ENCODE measurements around the gene GRIK4. TPM values are rescaled to one million over a fixed set of nuclear protein-coding genes. Genes with fewer than 3 reads are reported as not detected.

The GRIK4 gene
- total RNA-seq, 2 experiments from 2014 or later = not detected

DNA sequence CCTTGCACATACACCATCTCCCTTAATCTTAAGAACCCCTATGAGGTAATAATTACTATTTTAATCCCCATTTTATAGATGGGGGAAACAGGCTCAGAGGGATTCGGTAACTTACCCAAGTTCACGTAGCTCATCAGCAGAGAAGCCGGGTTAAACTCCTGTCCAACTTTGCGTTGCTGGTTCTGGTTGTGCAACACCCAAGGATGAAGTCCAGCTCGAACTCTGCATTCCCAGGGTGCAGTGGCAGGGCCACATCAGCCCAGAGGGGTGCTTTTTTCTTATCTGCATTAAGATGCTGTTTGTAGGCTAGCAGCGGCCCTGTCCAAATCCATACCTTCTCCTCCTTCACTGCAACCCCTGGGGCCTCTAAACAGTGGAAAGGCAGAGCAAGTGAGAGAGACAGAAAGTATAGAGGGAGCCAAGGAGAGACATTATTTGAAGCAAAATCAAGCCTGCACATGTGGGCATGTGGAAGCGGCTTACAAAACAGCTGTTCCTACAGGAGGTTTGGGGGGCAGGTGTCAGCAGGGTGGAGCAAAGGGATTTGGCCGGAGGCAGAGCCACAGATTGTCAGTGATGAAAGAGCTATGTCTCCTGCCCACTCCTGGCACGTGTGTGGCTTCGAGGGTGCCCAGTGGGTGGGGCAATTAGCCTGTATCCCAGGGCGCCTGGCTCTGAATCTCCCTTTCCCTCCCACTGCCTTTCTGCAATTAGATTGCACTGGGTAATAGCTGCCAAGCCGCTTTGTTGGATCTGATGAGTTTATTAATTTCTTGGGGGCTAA lies 382.8 kb downstream of the GRIK4 start:
- intact Hi-C loops (cut with micrococcal nuclease) = no loop called here
- ChIA-PET POLR2A (no interaction called here), CTCF (no interaction called here)
- no peak for DNase-seq
- H3K36me3 Mint-ChIP-seq = no peaks in the 10 kb centered on the region
- H3K27me3 Mint-ChIP-seq = no peaks in the 10 kb centered on the region
- no peaks in the 10 kb centered on the region for H3K4me1 Mint-ChIP-seq (ENCODE audit: low read depth)
- H3K4me3 Mint-ChIP-seq = no peak overlapping the region
- H3K27ac Mint-ChIP-seq = no peak overlapping the region
- H3K9me3 Mint-ChIP-seq = no peaks in the 10 kb centered on the region

DNA sequence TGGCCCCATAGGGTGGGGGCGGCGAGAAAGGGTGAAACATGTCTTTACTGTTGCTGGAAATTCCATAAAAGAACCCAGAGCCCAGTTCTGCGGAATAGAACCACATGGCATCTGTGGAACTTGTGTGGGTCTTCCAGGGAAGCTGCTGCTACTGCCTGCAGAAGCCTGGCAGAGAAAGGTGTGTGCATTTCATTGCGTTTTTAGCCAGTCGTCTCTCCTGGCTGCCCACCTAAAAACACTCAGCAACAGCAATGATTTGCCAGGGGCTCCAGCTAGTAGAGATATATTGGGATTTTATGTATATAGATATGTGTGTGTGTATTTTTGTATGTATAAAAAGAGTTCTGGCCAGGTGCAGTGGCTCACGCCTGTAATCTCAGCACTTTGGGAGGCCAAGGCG lies 385.1 kb downstream of the GRIK4 start:
- H3K27ac Mint-ChIP-seq = no peak overlapping the region

DNA sequence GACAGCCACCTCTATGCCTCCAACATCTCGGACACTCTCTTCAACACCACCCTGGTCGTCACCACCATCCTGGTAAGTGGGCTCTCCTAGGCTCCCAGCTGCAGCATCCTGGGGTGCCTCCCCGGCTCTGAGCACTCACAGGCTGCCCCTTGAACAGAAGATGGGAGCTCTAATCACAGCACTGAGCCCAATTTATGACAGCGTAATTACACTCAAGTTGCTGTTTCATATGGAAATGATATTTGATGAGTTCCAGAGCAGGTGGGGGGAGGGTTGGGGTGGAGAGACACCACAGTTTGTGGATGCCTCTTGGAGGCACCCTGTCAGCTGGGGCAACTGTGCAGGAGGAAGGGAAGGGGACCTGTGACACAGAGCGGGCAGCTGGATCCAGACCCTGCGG lies 387.0 kb downstream of the GRIK4 start:
- H3K27ac Mint-ChIP-seq = no peak overlapping the region
- H3K27me3 Mint-ChIP-seq = no peaks in the 10 kb centered on the region
- intact Hi-C loops (cut with micrococcal nuclease) = no loop called here
- H3K4me3 Mint-ChIP-seq = no peak overlapping the region
- H3K4me1 Mint-ChIP-seq (ENCODE audit: low read depth) = no peaks in the 10 kb centered on the region
- DNase-seq = no peak
- H3K9me3 Mint-ChIP-seq = no peaks in the 10 kb centered on the region
- CTCF ChIA-PET = no interaction called here
- POLR2A ChIA-PET = no interaction called here
- no peaks in the 10 kb centered on the region for H3K36me3 Mint-ChIP-seq

More for the DNA sequence above, 385.1 kb downstream of the GRIK4 start:
- H3K9me3 Mint-ChIP-seq = no peaks in the 10 kb centered on the region
- no peak for DNase-seq
- ChIA-PET CTCF (no interaction called here), POLR2A (no interaction called here)
- no peaks in the 10 kb centered on the region for H3K4me1 Mint-ChIP-seq (ENCODE audit: low read depth)
- no peaks in the 10 kb centered on the region for H3K27me3 Mint-ChIP-seq
- H3K4me3 Mint-ChIP-seq = no peak overlapping the region
- no peaks in the 10 kb centered on the region for H3K36me3 Mint-ChIP-seq
- intact Hi-C loops (cut with micrococcal nuclease) = no loop called here

DNA sequence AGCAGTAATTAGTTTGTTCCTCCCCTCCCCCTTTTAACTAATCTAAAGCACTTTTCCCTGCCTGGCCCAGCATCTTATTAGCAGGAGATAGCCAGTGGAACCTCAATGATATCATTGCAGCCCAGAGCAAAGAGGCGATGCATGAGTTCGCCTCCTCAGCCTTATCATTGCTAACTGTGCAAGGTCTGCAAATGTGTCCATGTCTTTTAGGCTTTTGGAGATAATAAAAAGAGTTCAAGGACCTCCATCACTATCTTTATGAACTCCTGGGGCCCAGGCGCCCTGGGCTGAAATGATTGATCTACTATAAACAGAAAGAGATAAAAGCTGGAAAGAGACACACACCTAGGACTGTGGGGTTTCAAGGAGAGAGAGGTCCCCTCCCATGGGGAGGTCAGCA lies 388.2 kb downstream of the GRIK4 start:
- Mint-ChIP-seq H3K27ac (no peak overlapping the region), H3K36me3 (no peaks in the 10 kb centered on the region), H3K27me3 (no peaks in the 10 kb centered on the region), H3K9me3 (no peaks in the 10 kb centered on the region), H3K4me3 (no peak overlapping the region), H3K4me1 (ENCODE audit: low read depth) (no peaks in the 10 kb centered on the region)
- intact Hi-C loops (cut with micrococcal nuclease) = no loop called here
- ChIA-PET POLR2A (no interaction called here), CTCF (no interaction called here)
- DNase-seq = no peak

DNA sequence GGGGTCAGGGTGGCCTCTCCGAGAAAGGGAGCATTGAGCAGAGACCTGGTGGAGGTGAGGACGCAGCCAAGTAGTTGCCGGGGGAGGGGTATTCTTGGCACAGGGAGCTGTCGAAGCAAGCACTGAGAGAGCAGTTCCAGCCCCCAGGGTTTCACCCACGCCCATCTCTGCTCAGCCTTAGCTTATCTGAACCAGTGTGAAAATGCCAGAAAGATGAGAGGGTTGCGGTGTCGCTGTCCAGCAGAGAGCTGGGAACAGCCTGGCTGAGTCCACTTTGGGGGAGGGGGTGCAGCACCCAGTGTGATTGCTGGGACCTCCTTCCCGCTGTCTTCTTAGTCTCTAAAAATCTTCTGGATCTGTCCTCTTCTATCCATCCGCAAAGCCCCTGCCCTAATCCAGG lies 389.1 kb downstream of the GRIK4 start:
- intact Hi-C loops (cut with micrococcal nuclease) = no loop called here

DNA sequence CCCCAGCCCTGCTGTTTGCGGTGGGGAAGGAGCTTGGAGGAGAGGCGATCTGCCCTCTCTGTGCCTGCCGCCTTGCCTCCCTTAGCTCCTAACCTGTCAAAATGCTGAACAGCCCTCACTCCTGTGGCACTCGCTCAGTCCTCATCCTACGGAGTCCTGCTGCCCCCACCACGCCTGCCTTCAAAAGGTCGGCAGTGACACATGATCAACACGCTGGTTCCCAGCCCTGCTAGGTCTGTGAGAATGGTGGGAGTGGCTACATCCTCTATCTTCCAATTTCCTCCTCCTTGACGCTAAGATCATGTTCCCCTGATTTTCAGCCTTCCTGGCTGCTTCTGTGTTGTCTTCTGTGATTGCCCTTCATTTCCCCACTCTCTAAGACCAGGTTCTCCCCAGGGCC lies 392.1 kb downstream of the GRIK4 start:
- Mint-ChIP-seq H3K27me3 (peaks cover 2% of the 10 kb centered on the region), H3K4me1 (ENCODE audit: low read depth) (no peaks in the 10 kb centered on the region), H3K36me3 (no peaks in the 10 kb centered on the region), H3K4me3 (no peak overlapping the region), H3K9me3 (no peaks in the 10 kb centered on the region), H3K27ac (no peak overlapping the region)
- intact Hi-C loops (cut with micrococcal nuclease) = no loop called here
- CTCF ChIA-PET = no interaction called here
- POLR2A ChIA-PET = no interaction called here
- DNase-seq = no peak

More for the DNA sequence above, 389.1 kb downstream of the GRIK4 start:
- H3K27ac Mint-ChIP-seq = no peak overlapping the region
- peaks cover 2% of the 10 kb centered on the region for H3K27me3 Mint-ChIP-seq
- H3K4me3 Mint-ChIP-seq = no peak overlapping the region
- no peak for DNase-seq
- H3K36me3 Mint-ChIP-seq = no peaks in the 10 kb centered on the region
- ChIA-PET POLR2A (no interaction called here), CTCF (no interaction called here)
- no peaks in the 10 kb centered on the region for H3K4me1 Mint-ChIP-seq (ENCODE audit: low read depth)
- no peaks in the 10 kb centered on the region for H3K9me3 Mint-ChIP-seq

DNA sequence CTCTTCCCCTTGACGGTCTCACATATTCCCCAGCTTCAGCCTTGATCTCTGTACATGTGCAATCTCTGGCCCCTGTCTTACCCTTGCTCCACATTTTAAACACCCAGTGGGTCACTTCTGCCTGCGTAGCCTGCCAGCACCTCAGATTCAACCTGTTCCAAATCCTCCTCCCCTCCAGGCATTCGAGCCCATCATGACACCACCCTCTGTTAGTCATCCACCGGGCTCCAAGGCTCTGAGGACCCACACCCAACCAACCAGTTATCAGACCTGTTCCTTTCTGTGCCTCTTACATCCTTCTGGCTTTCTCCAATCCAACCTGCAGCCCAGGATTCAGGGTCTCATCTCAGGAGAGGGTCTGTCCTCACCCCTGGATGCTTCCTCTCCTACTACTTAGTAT lies 392.6 kb downstream of the GRIK4 start:
- POLR2A ChIA-PET = no interaction called here
- no peaks in the 10 kb centered on the region for H3K9me3 Mint-ChIP-seq

DNA sequence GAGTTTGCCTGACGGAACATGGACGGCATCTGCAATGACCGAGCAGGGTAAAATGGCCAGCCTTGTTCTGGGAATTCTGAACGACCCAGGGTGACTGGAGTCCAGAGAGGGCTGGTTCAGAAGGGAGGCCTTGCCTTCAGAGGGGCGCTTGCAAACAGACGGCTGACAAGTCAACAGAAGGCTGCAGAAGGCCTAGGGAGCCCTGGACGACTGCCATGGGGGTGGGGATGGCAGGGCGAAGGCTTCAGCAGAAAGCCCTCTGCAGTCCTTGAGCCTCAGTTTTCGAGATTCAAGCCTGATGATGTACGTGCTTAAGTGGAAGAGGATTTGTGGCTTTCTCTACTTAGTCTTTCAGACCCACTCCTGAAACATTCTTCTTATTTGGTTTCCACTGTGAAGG lies 395.2 kb downstream of the GRIK4 start:
- DNase-seq = no peak
- no peak overlapping the region for H3K4me3 Mint-ChIP-seq
- intact Hi-C loops (cut with micrococcal nuclease) = no loop called here
- H3K36me3 Mint-ChIP-seq = no peaks in the 10 kb centered on the region
- no peak overlapping the region for H3K27ac Mint-ChIP-seq
- ChIA-PET CTCF (no interaction called here), POLR2A (no interaction called here)
- H3K4me1 Mint-ChIP-seq (ENCODE audit: low read depth) = no peaks in the 10 kb centered on the region
- no peaks in the 10 kb centered on the region for H3K9me3 Mint-ChIP-seq
- peaks cover 2% of the 10 kb centered on the region for H3K27me3 Mint-ChIP-seq

More for the DNA sequence above, 392.6 kb downstream of the GRIK4 start:
- intact Hi-C loops (cut with micrococcal nuclease) = no loop called here
- Mint-ChIP-seq H3K4me1 (ENCODE audit: low read depth) (no peaks in the 10 kb centered on the region), H3K27ac (no peak overlapping the region), H3K27me3 (peaks cover 2% of the 10 kb centered on the region), H3K4me3 (no peak overlapping the region), H3K36me3 (no peaks in the 10 kb centered on the region)
- DNase-seq = no peak
- CTCF ChIA-PET = no interaction called here

DNA sequence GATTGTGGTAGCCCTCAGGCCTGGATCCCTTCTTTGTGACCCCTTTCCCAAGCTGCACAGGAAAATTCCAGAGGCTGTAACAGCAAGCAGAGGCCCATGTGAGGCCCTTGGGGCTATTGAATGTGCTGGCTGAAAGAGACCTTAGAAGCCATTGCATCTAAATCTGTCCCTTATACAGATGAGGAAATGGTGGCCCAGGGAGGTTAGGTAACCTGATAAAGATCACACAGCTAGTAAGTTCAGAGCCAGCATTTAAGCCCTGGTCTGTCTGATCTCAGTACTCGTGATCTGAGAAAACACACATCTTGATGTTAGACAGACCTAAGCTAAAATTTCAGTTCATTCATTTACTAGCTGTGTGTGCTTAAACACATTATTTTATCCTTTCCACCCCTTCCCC lies 396.4 kb downstream of the GRIK4 start:
- no peaks in the 10 kb centered on the region for H3K4me1 Mint-ChIP-seq (ENCODE audit: low read depth)
- ChIA-PET POLR2A (interaction anchor here (0.9 kb wide), 1 partner anchor 15 kb away, joined by 3 read pairs; no protein-coding TSS in a partner anchor), CTCF (interaction anchor here (1.5 kb wide), 1 partner anchor 22 kb away, joined by 7 read pairs; no protein-coding TSS in a partner anchor)
- H3K36me3 Mint-ChIP-seq = no peaks in the 10 kb centered on the region
- intact Hi-C loops (cut with micrococcal nuclease) = no loop called here
- H3K4me3 Mint-ChIP-seq = no peak overlapping the region
- H3K9me3 Mint-ChIP-seq = no peaks in the 10 kb centered on the region
- H3K27ac Mint-ChIP-seq = no peak overlapping the region
- H3K27me3 Mint-ChIP-seq = peaks cover 5% of the 10 kb centered on the region
- no peak for DNase-seq

DNA sequence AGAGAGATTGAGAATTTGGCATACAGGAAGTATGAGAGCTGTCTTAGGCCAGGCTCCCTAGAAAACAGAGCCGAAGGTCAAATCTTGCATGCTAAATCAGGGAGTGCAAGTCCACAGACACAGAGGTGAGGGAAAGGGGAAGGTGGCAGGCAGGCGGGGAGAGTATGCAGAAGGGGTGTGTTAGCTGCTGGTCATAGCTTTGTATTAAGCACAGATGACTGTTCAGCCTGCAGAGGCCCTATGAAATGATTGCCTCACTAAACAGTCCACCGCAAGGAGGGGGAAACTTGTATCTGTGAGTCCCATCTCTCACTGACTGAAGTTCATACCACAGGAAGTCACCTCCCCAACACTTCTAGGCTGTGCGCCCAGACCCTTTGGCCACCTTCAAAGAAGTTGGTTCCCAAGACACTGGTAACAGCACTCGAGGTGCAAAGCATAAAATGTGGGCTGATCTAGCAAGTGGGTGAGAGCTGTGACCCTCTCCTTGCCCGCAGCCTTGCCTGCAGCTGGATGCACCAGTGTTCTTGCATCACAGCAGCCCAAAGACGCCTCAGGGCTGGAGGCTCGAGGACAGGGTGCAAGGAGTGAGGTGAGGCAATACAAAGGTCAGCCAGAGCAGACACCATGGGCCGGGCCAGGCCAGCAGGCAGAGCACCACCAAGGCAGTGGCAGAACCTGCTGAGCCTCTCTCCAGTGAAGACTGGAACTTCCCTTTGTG lies 397.1 kb downstream of the GRIK4 start:
- intact Hi-C loops (cut with micrococcal nuclease) = no loop called here
- Mint-ChIP-seq H3K9me3 (no peaks in the 10 kb centered on the region), H3K4me1 (ENCODE audit: low read depth) (no peaks in the 10 kb centered on the region), H3K36me3 (no peaks in the 10 kb centered on the region), H3K27me3 (peaks cover 5% of the 10 kb centered on the region), H3K27ac (no peak overlapping the region), H3K4me3 (no peak overlapping the region)
- POLR2A ChIA-PET = interaction anchor here (0.9 kb wide), 1 partner anchor 15 kb away, joined by 3 read pairs; no protein-coding TSS in a partner anchor
- DNase-seq = no peak
- CTCF ChIA-PET = interaction anchor here (1.5 kb wide), 1 partner anchor 21 kb away, joined by 7 read pairs; no protein-coding TSS in a partner anchor

DNA sequence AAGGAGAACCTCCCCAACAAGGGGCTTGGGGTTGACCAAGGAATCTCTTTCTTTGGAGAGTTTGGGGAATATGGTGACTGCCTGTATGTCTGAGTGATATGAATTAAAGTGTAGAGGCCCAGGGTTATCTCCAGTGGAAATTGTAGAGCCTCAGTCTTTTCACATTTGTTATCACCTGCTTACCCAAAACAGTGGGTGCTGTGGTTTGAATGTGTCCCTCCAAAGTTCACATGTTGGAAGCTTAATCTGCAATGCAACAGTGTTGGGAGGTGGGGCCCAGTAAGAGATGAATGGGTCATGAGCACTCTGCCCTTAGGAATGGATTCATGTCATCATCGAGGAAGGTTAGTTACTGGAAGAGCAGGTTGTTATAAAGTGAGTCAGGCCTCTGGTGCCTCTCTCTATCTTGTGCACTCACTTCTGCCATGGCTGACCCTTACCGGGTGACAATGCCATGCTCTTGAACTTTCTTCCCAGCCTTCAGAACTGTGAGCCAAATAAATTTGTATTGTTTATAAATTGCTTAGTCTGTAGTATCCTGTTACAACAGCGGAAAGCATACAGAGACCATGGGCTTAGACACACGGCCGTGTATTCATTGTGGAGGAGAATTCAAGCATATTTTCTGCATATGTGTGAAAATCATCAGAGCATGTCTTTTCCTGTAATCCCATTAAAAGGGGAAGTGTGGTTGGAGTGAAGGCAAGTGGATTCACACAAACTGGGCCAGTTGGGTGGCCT lies 398.3 kb downstream of the GRIK4 start:
- intact Hi-C loops (cut with micrococcal nuclease) = no loop called here
- Mint-ChIP-seq H3K36me3 (no peaks in the 10 kb centered on the region), H3K27me3 (peaks cover 9% of the 10 kb centered on the region), H3K4me3 (no peak overlapping the region), H3K27ac (no peak overlapping the region), H3K9me3 (no peaks in the 10 kb centered on the region), H3K4me1 (ENCODE audit: low read depth) (no peaks in the 10 kb centered on the region)
- ChIA-PET POLR2A (no interaction called here), CTCF (interaction anchor here (0.6 kb wide), 1 partner anchor 224 kb away, joined by 3 read pairs; no protein-coding TSS in a partner anchor)
- no peak for DNase-seq

DNA sequence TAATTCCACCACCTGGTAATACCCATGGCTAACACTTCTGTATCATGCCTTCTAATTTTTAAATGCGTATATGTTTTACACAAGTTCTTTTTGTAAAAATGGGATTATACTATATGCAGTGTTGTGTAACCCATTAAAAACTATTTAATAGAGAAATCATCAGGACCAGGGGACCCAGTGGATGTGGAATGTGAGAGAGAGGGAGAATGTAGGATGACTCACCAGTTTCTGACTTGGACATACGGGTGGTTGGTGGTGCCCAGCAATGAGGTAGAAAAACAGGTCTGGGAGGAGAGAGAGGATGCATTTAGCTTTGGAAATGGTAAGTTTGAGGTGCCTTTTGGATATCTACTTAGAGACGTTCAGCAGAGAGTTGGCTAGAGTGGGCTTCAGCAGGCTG lies 400.4 kb downstream of the GRIK4 start:
- no peak overlapping the region for H3K4me3 Mint-ChIP-seq
- CTCF ChIA-PET = no interaction called here
- H3K27me3 Mint-ChIP-seq = peaks cover 7% of the 10 kb centered on the region
- DNase-seq = no peak
- POLR2A ChIA-PET = no interaction called here
- H3K36me3 Mint-ChIP-seq = no peaks in the 10 kb centered on the region
- no peaks in the 10 kb centered on the region for H3K4me1 Mint-ChIP-seq (ENCODE audit: low read depth)
- intact Hi-C loops (cut with micrococcal nuclease) = no loop called here
- H3K9me3 Mint-ChIP-seq = no peaks in the 10 kb centered on the region
- no peak overlapping the region for H3K27ac Mint-ChIP-seq

Data from activated CD4-positive, alpha-beta memory T cell treated with anti-CD3 and anti-CD28 coated beads for 36 hours (primary cell).